HK-2 (cell line): ENCODE data around the gene NR3C2.

Experiments
- DNase-seq: peaks from one replicate; pipeline ENCODE4 v3.0.0-alpha.2; 2018; ENCODE audit not compliant: unreplicated experiment

Gene NR3C2

GRCh38 chr4:148441986-148442831, at the start of gene NR3C2:
Gene NR3C2 (minus strand): TSS chr4:148442414.
- DNase-seq, result peak; percentile 98

GRCh38 chr4:148487181-148487580, 45.0 kb upstream of the NR3C2 start:
- DNase-seq, result no peak

GRCh38 chr4:148481636-148482035, 39.4 kb upstream of the NR3C2 start:
- DNase-seq, result no peak

GRCh38 chr4:148477276-148477675, 35.1 kb upstream of the NR3C2 start:
- no peak for DNase-seq

- no peak for DNase-seq
These were observed 27.7 kb upstream of the NR3C2 start for GRCh38 chr4:148469938-148470337.

- no peak for DNase-seq
These were observed 12.6 kb upstream of the NR3C2 start for GRCh38 chr4:148454835-148455234.

- DNase-seq, result no peak
These were observed 11.6 kb upstream of the NR3C2 start for GRCh38 chr4:148453833-148454232.

GRCh38 chr4:148452970-148453369, 10.8 kb upstream of the NR3C2 start:
- no peak for DNase-seq

GRCh38 chr4:148449921-148450320, 7.7 kb upstream of the NR3C2 start:
- DNase-seq, result no peak

- DNase-seq, result no peak
These were observed 5.9 kb upstream of the NR3C2 start for GRCh38 chr4:148448141-148448540.

GRCh38 chr4:148447681-148448080, 5.5 kb upstream of the NR3C2 start:
- DNase-seq, result no peak

GRCh38 chr4:148445860-148446330, 3.7 kb upstream of the NR3C2 start:
- DNase-seq, result no peak

- DNase-seq, result peak; percentile 37
These were observed 3.1 kb upstream of the NR3C2 start for GRCh38 chr4:148445071-148445859.

- DNase-seq, result peak; percentile 48
These were observed 2.3 kb upstream of the NR3C2 start for GRCh38 chr4:148444296-148445070.

GRCh38 chr4:148443512-148444295, 1.5 kb upstream of the NR3C2 start:
- peak; percentile 43 for DNase-seq

- no peak for DNase-seq
These were observed 758 bp upstream of the NR3C2 start for GRCh38 chr4:148442832-148443511.

GRCh38 chr4:148441624-148441985, 609 bp downstream of the NR3C2 start:
- no peak for DNase-seq

GRCh38 chr4:148438047-148438446, 4.2 kb downstream of the NR3C2 start:
- no peak for DNase-seq

- no peak for DNase-seq
These were observed 4.8 kb downstream of the NR3C2 start for GRCh38 chr4:148437439-148437838.

- no peak for DNase-seq
These were observed 5.7 kb downstream of the NR3C2 start for GRCh38 chr4:148436512-148436911.
